ENCODE results near the gene CPPED1. TPM values are rescaled to one million over a fixed set of nuclear protein-coding genes. Genes with fewer than 3 reads are reported as not detected.

The CPPED1 gene
- total and polyA plus RNA-seq, 7 donors = 9.5 to 23.8 (median 11.1) TPM

- H3K4me3 ChIP-seq = no peak overlapping the region
- TF ChIP-seq CTCF (IDR thresholded peaks at IDR 0.05) = no peak
- 86 to 89% methylated on average over 7 of the region's 7 CpGs for WGBS, 2 donors
- no peaks in the 10 kb centered on the region for H3K27me3 ChIP-seq
- no peak for DNase-seq
- peaks cover 0 to 6% (median 0%) of the 10 kb centered on the region in 4 donors for H3K9me3 ChIP-seq
- no peak overlapping the region for H3K27ac ChIP-seq
- H3K36me3 ChIP-seq = no peaks in the 10 kb centered on the region
- H3K4me1 ChIP-seq = no peaks in the 10 kb centered on the region
- intact Hi-C loops (cut with DNase I) = no loop called here
These were observed 122.0 kb downstream of the CPPED1 start for GRCh38 chr16:12681653-12682052.

DNA sequence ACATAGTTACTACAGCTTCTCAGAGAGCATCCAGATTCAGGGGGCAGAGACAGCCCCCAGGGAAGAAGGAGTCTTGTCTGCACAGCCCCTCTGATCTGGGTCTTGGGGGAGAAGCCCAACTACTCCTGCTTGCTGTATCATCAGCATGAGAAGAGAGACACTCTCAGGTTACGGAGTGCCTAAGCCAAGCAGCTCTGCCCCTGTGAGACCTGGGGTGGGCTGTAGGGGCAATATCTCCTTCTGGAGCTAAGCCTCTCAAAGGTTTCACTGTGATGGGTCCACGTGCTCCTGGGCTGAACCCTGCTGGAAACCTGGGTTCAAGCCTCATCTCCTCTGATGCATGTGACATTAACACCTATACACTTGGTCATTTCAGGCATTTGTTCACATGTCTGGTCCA, 123.2 kb downstream of the CPPED1 start:
- H3K4me1 ChIP-seq = no peaks in the 10 kb centered on the region
- no peak overlapping the region for H3K27ac ChIP-seq
- no peaks in the 10 kb centered on the region for H3K27me3 ChIP-seq
- peaks cover 0 to 6% (median 0%) of the 10 kb centered on the region in 4 donors for H3K9me3 ChIP-seq
- DNase-seq = no peak
- intact Hi-C loops (cut with DNase I) = no loop called here
- H3K4me3 ChIP-seq = no peak overlapping the region
- WGBS, 2 donors = 90 to 92% methylated on average over 2 of the region's 2 CpGs
- TF ChIP-seq POLR2AphosphoS5 (IDR thresholded peaks at IDR 0.05) (no peak), EP300 (IDR thresholded peaks at IDR 0.05) (no peak), POLR2A (IDR thresholded peaks at IDR 0.05) (no peak), CTCF (IDR thresholded peaks at IDR 0.05) (no peak)
- H3K36me3 ChIP-seq = no peaks in the 10 kb centered on the region

- Histone ChIP-seq H3K9me3 (peaks cover 0 to 6% (median 0%) of the 10 kb centered on the region in 4 donors), H3K4me1 (no peaks in the 10 kb centered on the region), H3K36me3 (no peaks in the 10 kb centered on the region), H3K4me3 (no peak overlapping the region), H3K27me3 (no peaks in the 10 kb centered on the region), H3K27ac (no peak overlapping the region)
- intact Hi-C loops (cut with DNase I) = no loop called here
- no peak for TF ChIP-seq EP300 (IDR thresholded peaks at IDR 0.05)
- no peak for TF ChIP-seq CTCF (IDR thresholded peaks at IDR 0.05)
- no peak for TF ChIP-seq POLR2AphosphoS5 (IDR thresholded peaks at IDR 0.05)
- no peak for TF ChIP-seq POLR2A (IDR thresholded peaks at IDR 0.05)
- no peak for DNase-seq
- WGBS, 2 donors = 92 to 96% methylated on average over 3 of the region's 3 CpGs
These were observed 123.9 kb downstream of the CPPED1 start for GRCh38 chr16:12679660-12680272.

- Histone ChIP-seq H3K27me3 (no peaks in the 10 kb centered on the region), H3K9me3 (peaks cover 0 to 6% (median 0%) of the 10 kb centered on the region in 4 donors), H3K4me3 (no peak overlapping the region), H3K4me1 (no peaks in the 10 kb centered on the region), H3K36me3 (no peaks in the 10 kb centered on the region), H3K27ac (no peak overlapping the region)
- intact Hi-C loops (cut with DNase I) = no loop called here
- DNase-seq = no peak
- 77 to 80% methylated on average over 3 of the region's 3 CpGs for WGBS, 2 donors
- TF ChIP-seq POLR2A (IDR thresholded peaks at IDR 0.05) = no peak
- no peak for TF ChIP-seq EP300 (IDR thresholded peaks at IDR 0.05)
- no peak for TF ChIP-seq POLR2AphosphoS5 (IDR thresholded peaks at IDR 0.05)
- TF ChIP-seq CTCF (IDR thresholded peaks at IDR 0.05) = no peak
These were observed 124.7 kb downstream of the CPPED1 start for GRCh38 chr16:12678983-12679382.

GRCh38 chr16:12677502-12677901, 126.2 kb downstream of the CPPED1 start:
- no peak for DNase-seq
- Histone ChIP-seq H3K4me3 (no peak overlapping the region), H3K36me3 (no peaks in the 10 kb centered on the region), H3K27ac (no peak overlapping the region), H3K9me3 (peaks cover 0 to 6% (median 0%) of the 10 kb centered on the region in 4 donors), H3K27me3 (no peaks in the 10 kb centered on the region), H3K4me1 (no peaks in the 10 kb centered on the region)
- TF ChIP-seq POLR2A (IDR thresholded peaks at IDR 0.05) (no peak), EP300 (IDR thresholded peaks at IDR 0.05) (no peak), POLR2AphosphoS5 (IDR thresholded peaks at IDR 0.05) (no peak), CTCF (IDR thresholded peaks at IDR 0.05) (no peak)
- 68 to 90% methylated on average over 8 of the region's 8 CpGs for WGBS, 2 donors
- intact Hi-C loops (cut with DNase I) = no loop called here

Data from sigmoid colon (tissue), 7 donors.